ENCODE results near the gene DRD4.

Gene DRD4

DNA sequence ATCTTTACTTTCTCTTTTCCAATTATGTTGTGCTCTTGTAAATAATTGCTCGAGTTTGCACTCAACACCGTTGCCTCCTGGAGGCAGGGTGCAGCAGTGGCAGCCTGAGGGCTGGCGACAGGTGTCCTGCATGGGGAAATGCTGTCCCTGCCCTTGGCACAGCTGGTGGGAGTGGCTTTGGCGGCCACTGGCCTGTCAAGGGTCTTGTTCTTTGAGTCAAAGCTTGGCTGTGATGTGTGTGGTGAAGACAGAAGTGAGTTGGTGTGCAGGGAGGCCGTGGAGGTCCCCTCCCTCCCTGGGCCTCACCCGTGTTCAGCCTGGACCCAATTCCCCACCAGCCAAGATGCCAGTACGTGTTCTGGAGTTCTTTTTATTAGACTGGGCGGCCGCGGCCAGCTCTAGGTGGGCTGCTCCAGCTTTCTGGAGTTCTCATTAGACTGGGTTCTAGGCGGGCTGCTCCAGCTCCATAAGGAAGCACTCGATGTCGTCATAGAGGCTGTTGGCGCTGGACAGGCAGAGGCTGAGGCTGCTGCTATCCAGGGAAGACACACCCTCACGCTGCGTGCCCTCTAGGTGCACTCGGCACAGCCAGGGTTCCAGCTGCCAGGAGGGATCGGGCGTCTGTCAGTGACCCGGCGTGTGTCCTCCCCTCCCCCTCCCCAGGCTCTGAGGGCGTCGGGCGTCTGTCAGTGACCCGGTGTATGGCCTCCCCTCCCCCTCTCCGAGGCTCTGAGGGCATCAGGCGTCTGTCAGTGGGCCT lies 24.7 kb upstream of the DRD4 start:
- ChIA-PET POLR2A (no interaction called here), CTCF (no interaction called here)
- TF ChIP-seq ELF4 (IDR thresholded peaks at IDR 0.05) (no peak), TARDBP (IDR thresholded peaks at IDR 0.05) (no peak), SP1 (IDR thresholded peaks at IDR 0.05) (no peak), CTBP1 (IDR thresholded peaks at IDR 0.05; ENCODE audit: borderline replicate concordance) (no peak)
- DNase-seq (ENCODE audit: extremely low spot score) = no peak

DNA sequence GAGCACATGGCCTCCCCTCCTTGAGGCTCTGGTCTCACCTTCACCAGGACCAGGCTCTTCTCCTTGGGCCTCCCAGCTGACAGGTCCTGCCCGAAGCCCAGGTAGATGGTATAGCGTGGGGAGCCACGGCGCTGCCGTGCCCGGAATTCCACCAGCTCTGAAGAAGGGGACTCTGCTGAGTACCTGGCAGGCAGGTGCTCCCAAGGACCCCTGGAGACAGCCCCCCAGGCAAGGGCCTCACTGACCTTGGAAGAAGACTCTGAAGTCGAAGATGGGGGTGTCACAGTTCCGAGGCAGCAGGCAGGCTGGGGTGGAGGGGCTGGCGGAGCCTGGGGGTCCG lies 24.1 kb upstream of the DRD4 start:
- TF ChIP-seq HDGF (IDR thresholded peaks at IDR 0.05; ENCODE audit: borderline replicate concordance) (no peak), CTBP1 (IDR thresholded peaks at IDR 0.05; ENCODE audit: borderline replicate concordance) (no peak), FOXM1 (IDR thresholded peaks at IDR 0.05; ENCODE audit: borderline replicate concordance) (no peak), FOXA1 (IDR thresholded peaks at IDR 0.05) (no peak), SP1 (IDR thresholded peaks at IDR 0.05) (no peak), ZNF384 (IDR thresholded peaks at IDR 0.05) (no peak), TARDBP (IDR thresholded peaks at IDR 0.05) (no peak), L3MBTL2 (conservative IDR thresholded peaks at IDR 0.05) (no peak), NFRKB (IDR thresholded peaks at IDR 0.05) (no peak)
- CTCF ChIA-PET = no interaction called here
- POLR2A ChIA-PET = no interaction called here
- no peak for DNase-seq (ENCODE audit: extremely low spot score)

DNA sequence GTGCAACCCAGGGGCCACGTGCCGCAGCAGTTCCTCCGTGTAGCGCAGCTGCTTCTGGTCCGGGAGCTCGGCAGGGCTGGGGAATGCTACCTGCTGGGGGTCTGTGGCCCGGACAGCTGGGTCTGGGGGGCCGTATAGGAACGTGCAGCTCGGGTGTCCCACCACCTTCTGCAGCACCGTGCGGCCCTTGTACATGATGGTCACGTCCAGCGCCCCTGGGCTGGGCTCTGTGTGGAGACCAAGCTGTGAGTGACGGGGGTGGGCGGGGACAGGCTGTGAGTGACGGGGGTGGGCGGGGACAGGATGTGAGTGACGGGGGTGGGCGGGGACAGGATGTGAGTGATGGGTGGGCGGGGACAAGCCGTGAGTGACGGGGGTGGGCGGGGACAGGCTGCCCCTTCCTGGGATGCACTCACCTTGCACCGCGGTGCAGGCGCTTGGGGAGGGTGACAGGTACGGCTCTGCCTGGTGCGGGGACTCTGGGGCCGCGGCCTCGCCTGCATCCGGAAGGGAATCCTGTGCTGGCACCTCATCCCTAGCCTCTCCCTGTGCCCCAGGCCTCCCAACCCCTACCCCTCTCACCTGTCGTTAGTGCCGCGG lies 23.6 kb upstream of the DRD4 start:
- CTCF ChIA-PET = no interaction called here

DNA sequence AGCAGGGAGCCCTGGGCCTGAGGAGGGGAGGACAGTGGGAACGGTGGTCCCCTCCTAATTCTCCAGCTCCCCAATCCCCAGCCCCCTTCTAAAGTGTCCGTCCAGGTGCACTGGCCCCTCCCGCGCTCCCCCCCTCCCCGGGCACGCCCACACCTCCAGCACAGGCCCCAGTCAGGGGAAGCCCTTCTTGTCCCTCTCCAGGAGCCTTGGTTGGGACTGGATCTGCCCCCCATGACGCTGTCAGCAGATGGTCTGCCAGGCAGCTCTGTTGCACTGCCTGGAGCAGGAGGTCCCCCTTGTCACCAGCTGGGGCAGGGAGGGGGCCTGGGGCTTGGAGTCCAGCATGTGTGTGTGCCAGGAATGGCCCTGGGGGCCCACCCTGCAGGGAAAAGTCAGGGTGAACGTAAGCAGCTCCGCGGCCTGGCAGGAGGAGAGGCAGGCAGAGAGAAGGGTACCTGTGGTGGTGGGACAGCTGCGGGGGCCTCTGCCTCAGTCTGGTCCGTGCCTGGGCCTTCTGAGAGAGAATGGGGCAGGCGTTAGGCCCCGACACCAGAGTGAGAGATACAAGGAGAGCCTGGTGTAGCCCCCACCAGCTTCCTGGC lies 22.9 kb upstream of the DRD4 start:
- CTCF ChIA-PET = no interaction called here
- POLR2A ChIA-PET = interaction anchor here (0.7 to 1.0 kb wide), 2 partner anchors 38 to 79 kb away, joined by 3 to 4 read pairs; partner anchors contain the start of gene HRAS
- no peak for TF ChIP-seq ELF4 (IDR thresholded peaks at IDR 0.05)
- no peak for TF ChIP-seq ZNF384 (IDR thresholded peaks at IDR 0.05)
- TF ChIP-seq CTBP1 (IDR thresholded peaks at IDR 0.05; ENCODE audit: borderline replicate concordance) = no peak
- no peak for TF ChIP-seq HDGF (IDR thresholded peaks at IDR 0.05; ENCODE audit: borderline replicate concordance)
- TF ChIP-seq SUZ12 (IDR thresholded peaks at IDR 0.05) = no peak
- no peak for TF ChIP-seq FOXK2 (IDR thresholded peaks at IDR 0.05)
- TF ChIP-seq NFRKB (IDR thresholded peaks at IDR 0.05) = no peak
- TF ChIP-seq BHLHE40 (IDR thresholded peaks at IDR 0.05; ENCODE audit: borderline replicate concordance) = no peak
- no peak for TF ChIP-seq FOXA1 (IDR thresholded peaks at IDR 0.05)
- no peak for TF ChIP-seq L3MBTL2 (conservative IDR thresholded peaks at IDR 0.05)
- no peak for DNase-seq (ENCODE audit: extremely low spot score)

More for the DNA sequence above, 23.6 kb upstream of the DRD4 start:
- POLR2A ChIA-PET = interaction anchor here (1.0 kb wide), 1 partner anchor 78 kb away, joined by 3 read pairs; the partner anchor contains the start of gene HRAS
- TF ChIP-seq, protein P1, sequence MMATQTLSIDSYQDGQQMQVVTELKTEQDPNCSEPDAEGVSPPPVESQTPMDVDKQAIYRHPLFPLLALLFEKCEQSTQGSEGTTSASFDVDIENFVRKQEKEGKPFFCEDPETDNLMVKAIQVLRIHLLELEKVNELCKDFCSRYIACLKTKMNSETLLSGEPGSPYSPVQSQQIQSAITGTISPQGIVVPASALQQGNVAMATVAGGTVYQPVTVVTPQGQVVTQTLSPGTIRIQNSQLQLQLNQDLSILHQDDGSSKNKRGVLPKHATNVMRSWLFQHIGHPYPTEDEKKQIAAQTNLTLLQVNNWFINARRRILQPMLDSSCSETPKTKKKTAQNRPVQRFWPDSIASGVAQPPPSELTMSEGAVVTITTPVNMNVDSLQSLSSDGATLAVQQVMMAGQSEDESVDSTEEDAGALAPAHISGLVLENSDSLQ (IDR thresholded peaks at IDR 0.05) = peak; percentile 53
- TF ChIP-seq NFRKB (IDR thresholded peaks at IDR 0.05) = no peak
- peak; percentile 38 for DNase-seq (ENCODE audit: extremely low spot score)

DNA sequence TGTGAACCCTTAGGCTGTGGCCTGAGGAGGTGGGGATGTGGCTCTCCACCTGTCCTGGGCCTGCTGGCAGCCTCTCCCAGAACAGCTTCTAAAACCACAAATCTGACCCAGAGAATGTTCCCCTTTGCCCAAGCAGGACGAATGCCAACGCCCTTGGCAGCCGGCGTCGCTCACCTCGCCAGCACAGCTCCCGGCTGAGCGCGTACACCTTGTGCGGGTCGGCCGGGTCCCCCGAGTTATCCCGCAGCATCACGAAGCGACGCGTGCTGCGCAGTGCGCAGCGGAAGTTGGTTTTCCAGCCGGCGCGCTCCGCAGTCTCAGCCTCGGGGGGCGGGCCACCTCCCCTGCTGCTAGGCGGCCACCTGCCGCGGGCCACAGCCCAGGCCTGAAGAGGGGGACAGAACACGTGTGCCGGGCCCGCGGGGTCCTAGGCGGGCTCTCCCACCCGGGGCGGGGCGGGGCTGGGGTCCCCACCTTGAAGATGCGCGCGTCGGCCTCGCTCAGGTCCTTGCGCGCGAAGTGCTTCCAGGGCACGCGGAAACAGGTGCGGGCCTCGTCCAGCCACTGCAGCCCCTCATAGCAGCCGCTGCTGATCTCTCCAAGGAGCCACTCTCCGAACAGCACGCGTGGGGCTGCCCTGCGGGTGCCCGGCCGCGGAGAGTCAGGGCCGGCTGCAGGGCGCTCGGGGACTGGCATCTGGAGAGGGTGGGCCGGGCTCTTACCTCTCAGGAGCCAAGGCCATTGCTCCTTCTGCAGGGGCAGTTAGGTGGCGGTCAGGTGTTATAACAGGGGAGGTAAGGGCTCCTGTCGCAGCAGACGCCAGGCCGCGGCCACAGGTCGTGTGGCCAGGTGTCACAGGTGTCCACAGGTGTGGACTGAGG lies 22.2 kb upstream of the DRD4 start:
- CTCF ChIA-PET = no interaction called here
- no peak for DNase-seq (ENCODE audit: extremely low spot score)
- TF ChIP-seq, protein P1 (IDR thresholded peaks at IDR 0.05) = no peak
- TF ChIP-seq L3MBTL2 (conservative IDR thresholded peaks at IDR 0.05) = no peak
- TF ChIP-seq ZNF384 (IDR thresholded peaks at IDR 0.05) = no peak
- TF ChIP-seq SP1 (IDR thresholded peaks at IDR 0.05) = no peak
- no peak for TF ChIP-seq CTBP1 (IDR thresholded peaks at IDR 0.05; ENCODE audit: borderline replicate concordance)
- TF ChIP-seq BHLHE40 (IDR thresholded peaks at IDR 0.05; ENCODE audit: borderline replicate concordance) = no peak
- no peak for TF ChIP-seq FOXM1 (IDR thresholded peaks at IDR 0.05; ENCODE audit: borderline replicate concordance)
- POLR2A ChIA-PET = interaction anchor here (0.7 to 1.0 kb wide), 3 partner anchors 11 to 39 kb away, joined by 3 to 4 read pairs (median 3); no protein-coding TSS in a partner anchor

DNA sequence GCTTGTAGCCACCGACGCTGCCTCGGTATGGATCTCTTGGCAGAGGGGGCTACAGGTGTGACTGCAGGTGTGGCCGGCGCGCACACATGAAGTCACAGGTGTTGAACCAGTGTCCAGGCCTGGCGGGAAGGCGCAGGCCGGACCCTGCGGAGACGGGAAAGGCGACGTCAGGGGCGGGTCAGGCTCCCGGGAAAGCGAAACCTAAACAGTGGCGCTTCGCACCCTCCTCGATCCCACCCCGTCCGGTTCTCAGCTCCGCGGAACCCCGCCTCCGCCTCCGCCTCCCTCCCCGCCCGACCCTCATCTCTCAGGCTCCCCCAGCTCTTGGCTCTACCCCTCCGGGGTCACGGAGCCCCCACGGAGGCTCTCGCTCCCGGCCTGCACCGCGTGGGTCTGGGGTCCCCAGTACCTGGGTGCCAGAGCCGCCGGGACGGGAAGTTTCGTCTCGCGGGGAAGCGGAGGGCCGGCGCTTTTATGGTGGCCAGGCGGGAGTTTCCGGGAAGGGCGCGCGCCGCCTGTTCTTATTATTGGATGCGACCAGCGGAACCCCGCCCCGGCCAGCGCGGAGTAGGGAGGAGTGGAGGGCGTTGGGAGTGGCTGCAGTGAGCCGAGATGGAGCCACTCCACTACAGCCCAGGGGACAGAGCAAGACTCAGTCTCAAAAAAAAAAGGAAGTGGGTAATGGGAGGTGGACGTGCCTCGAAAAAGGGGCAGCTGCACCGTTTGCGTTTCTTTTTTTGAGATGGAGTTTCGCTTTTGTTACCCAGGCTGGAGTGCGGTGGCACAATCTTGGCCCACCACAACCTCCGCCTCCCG lies 21.4 kb upstream of the DRD4 start, which contains the start of gene IRF7:
Gene IRF7 (minus strand): TSS at position 447 of the 816 bp plus-strand sequence. CDS start 586 bp downstream, outside the sequence.
- CTCF ChIA-PET = no interaction called here

More for the DNA sequence above, 21.4 kb upstream of the DRD4 start, which contains the start of gene IRF7:
- TF ChIP-seq FOXK2 (IDR thresholded peaks at IDR 0.05) (no peak), TARDBP (IDR thresholded peaks at IDR 0.05) (no peak), ARNT (IDR thresholded peaks at IDR 0.05) (no peak), FOXA1 (IDR thresholded peaks at IDR 0.05) (no peak), BHLHE40 (IDR thresholded peaks at IDR 0.05; ENCODE audit: borderline replicate concordance) (no peak), ELF4 (IDR thresholded peaks at IDR 0.05) (no peak), LEF1 (IDR thresholded peaks at IDR 0.05; ENCODE audit: borderline replicate concordance) (no peak)
- TF ChIP-seq, protein P1 (IDR thresholded peaks at IDR 0.05) = no peak
- DNase-seq (ENCODE audit: extremely low spot score) = peak; percentile 46
- POLR2A ChIA-PET = interaction anchor here (0.9 to 1.0 kb wide), 2 partner anchors 11 to 40 kb away, joined by 3 read pairs; no protein-coding TSS in a partner anchor
